Smooth muscle cell (in vitro differentiated cells): ENCODE data around the gene HMGXB3. TPM values are rescaled to one million over a fixed set of nuclear protein-coding genes. Genes with fewer than 3 reads are reported as not detected.

Source experiments
- DNase-seq: peaks from one replicate; lab custom pipeline; 2025; ENCODE audit not compliant: unreplicated experiment; lab: John Stamatoyannopoulos, UW
- H2AFZ ChIP-seq: fragments of 200-600 bp; sonication (generic); 2 replicates; pipeline ENCODE4 v1.6.0; 2016; ENCODE audit warnings: antibody characterized with exemption, low read depth, mild to moderate bottlenecking
- H3F3A ChIP-seq: fragments of 200-600 bp; sonication (generic); 2 replicates; pipeline ENCODE4 v1.6.0; 2017; ENCODE audit warnings: antibody characterized with exemption, low read depth
- H3K27ac ChIP-seq: fragments of 200-600 bp; sonication (generic); 2 replicates; pipeline ENCODE4 v1.5.1; 2016; ENCODE audit warnings: low read depth, mild to moderate bottlenecking
- H3K27me3 ChIP-seq: fragments of 200-600 bp; sonication (generic); 2 replicates; pipeline ENCODE4 v1.6.1; 2016; ENCODE audit warnings: low read depth, mild to moderate bottlenecking
- H3K36me3 ChIP-seq: fragments of 200-600 bp; sonication (generic); 2 replicates; pipeline ENCODE4 v1.5.1; 2016; ENCODE audit warnings: low read depth
- H3K4me1 ChIP-seq: fragments of 200-600 bp; sonication (generic); 2 replicates; pipeline ENCODE4 v1.5.1; 2016; ENCODE audit warnings: low read depth
- H3K4me2 ChIP-seq: fragments of 200-600 bp; sonication (generic); 2 replicates; pipeline ENCODE4 v1.6.0; 2016; ENCODE audit warnings: mild to moderate bottlenecking
- H3K4me3 ChIP-seq: fragments of 200-600 bp; sonication (generic); 2 replicates; pipeline ENCODE4 v1.5.1; 2016; ENCODE audit warnings: mild to moderate bottlenecking
- H3K79me2 ChIP-seq: fragments of 200-600 bp; sonication (generic); 2 replicates; pipeline ENCODE4 v1.6.0; 2016; ENCODE audit warnings: low read depth, mild to moderate bottlenecking
- H3K9ac ChIP-seq: fragments of 200-600 bp; sonication (generic); 2 replicates; pipeline ENCODE4 v1.6.0; 2016; ENCODE audit warnings: low read depth
- H3K9me3 ChIP-seq: fragments of 200-600 bp; sonication (generic); replicated peaks from 2 replicates; pipeline ENCODE4 v1.5.1; 2016; ENCODE audit warnings: low read depth
- H4K20me1 ChIP-seq: fragments of 200-600 bp; sonication (generic); 2 replicates; pipeline ENCODE4 v1.6.0; 2016; ENCODE audit warnings: low read depth
- WGBS: methylation state at CpG from one replicate; pipeline ENCODE4 v1.1.7; 2016; ENCODE audit warnings: low lambda C conversion rate; 5-methylcytosine and 5-hydroxymethylcytosine counted together
- polyA plus RNA-seq: library from polyadenylated mRNA; unstranded; fragments of >200 nt; fragmentation: Nextera tagmentation; extraction: Ambion mirVana; gene quantifications from 2 replicates; pipeline ENCODE4 v1.2.1, GENCODE V29; 2016
- total RNA-seq: library from RNA; depleted of rRNA; stranded (reverse); fragments of >200 nt; gene quantifications from 2 replicates; pipeline ENCODE4 v1.2.3, GENCODE V29; 2014
- TF ChIP-seq, protein P1 (sequence below): fragments of 200-600 bp; sonication (generic); IDR thresholded peaks from 2 replicates; pipeline ENCODE4 v1.5.1; 2017; ENCODE audit warnings: borderline replicate concordance, mild to moderate bottlenecking, antibody characterized with exemption; ENCODE audit not compliant: insufficient read depth, poor library complexity, severe bottlenecking

Gene HMGXB3
- total and polyA plus RNA-seq, 2 experiments from 2014 or later, result 31.4 to 41.8 TPM

- Histone ChIP-seq H3K79me2 (no peaks in the 10 kb centered on the region), H3K4me2 (peak within 1 kb of the TSS; percentile 83), H3K27me3 (no peaks in the 10 kb centered on the region), H3K9ac (peak within 1 kb of the TSS; percentile 86), H3F3A (peaks cover 7% of the 10 kb centered on the region), H2AFZ (peak within 1 kb of the TSS; percentile 88), H3K4me3 (peak within 1 kb of the TSS; percentile 89), H3K9me3 (no peaks in the 10 kb centered on the region), H3K36me3 (no peaks in the 10 kb centered on the region), H4K20me1 (peaks cover 3% of the 10 kb centered on the region), H3K27ac (peak within 1 kb of the TSS; percentile 96), H3K4me1 (peaks cover 14% of the 10 kb centered on the region)
- peak; percentile 87 for DNase-seq
- TF ChIP-seq, protein P1, sequence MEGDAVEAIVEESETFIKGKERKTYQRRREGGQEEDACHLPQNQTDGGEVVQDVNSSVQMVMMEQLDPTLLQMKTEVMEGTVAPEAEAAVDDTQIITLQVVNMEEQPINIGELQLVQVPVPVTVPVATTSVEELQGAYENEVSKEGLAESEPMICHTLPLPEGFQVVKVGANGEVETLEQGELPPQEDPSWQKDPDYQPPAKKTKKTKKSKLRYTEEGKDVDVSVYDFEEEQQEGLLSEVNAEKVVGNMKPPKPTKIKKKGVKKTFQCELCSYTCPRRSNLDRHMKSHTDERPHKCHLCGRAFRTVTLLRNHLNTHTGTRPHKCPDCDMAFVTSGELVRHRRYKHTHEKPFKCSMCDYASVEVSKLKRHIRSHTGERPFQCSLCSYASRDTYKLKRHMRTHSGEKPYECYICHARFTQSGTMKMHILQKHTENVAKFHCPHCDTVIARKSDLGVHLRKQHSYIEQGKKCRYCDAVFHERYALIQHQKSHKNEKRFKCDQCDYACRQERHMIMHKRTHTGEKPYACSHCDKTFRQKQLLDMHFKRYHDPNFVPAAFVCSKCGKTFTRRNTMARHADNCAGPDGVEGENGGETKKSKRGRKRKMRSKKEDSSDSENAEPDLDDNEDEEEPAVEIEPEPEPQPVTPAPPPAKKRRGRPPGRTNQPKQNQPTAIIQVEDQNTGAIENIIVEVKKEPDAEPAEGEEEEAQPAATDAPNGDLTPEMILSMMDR, result no peak
- 1% methylated on average over 72 of the region's 84 CpGs for WGBS
Observed at GRCh38 chr5:149960272-149961185, 40.0 kb upstream of the HMGXB3 start, which contains the start of gene SLC26A2. Gene SLC26A2, plus strand, starts transcription at chr5:149960758. Its CDS starts 16,895 bp downstream, at chr5:149977653.

DNA sequence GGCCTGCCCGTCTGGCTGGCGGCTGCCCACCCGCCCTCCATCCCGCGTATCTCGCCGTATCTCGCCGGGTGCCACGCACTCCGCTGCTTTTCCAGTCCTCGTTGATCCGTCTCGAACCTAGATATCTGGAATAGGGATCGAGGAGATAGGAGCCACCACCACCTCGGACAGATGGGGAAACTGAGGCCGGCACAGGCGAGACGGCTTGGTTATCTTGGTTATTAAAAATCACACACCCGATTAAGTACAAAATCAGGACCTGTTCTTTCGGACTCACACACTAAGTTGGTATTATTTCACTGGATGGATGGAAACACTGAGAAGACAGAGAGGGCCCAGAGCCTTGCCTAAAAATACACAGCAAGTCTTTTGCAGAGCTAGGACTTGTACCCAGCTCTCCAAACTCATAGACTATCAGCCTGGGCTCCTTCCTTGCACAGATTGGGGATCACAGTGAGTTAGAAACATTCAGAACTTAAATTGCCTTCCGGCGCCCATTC, 39.3 kb upstream of the HMGXB3 start:
- H3K27ac ChIP-seq, result no peak overlapping the region
- H4K20me1 ChIP-seq, result peaks cover 3% of the 10 kb centered on the region
- H2AFZ ChIP-seq, result peak overlapping the region; percentile 88
- no peaks in the 10 kb centered on the region for H3K9me3 ChIP-seq
- 13% methylated on average over 23 of the region's 23 CpGs for WGBS
- no peaks in the 10 kb centered on the region for H3K79me2 ChIP-seq
- no peak for DNase-seq
- H3K4me2 ChIP-seq, result peak overlapping the region; percentile 83
- H3K9ac ChIP-seq, result peak overlapping the region; percentile 54
- peak overlapping the region; percentile 89 for H3K4me3 ChIP-seq
- no peaks in the 10 kb centered on the region for H3K36me3 ChIP-seq
- peaks cover 7% of the 10 kb centered on the region for H3F3A ChIP-seq
- TF ChIP-seq, protein P1, result no peak
- H3K27me3 ChIP-seq, result no peaks in the 10 kb centered on the region
- H3K4me1 ChIP-seq, result peaks cover 14% of the 10 kb centered on the region

GRCh38 chr5:149961957-149962409, 38.6 kb upstream of the HMGXB3 start:
- no peaks in the 10 kb centered on the region for H3K9me3 ChIP-seq
- no peaks in the 10 kb centered on the region for H3K36me3 ChIP-seq
- peaks cover 3% of the 10 kb centered on the region for H4K20me1 ChIP-seq
- no peak for DNase-seq
- H3K79me2 ChIP-seq, result no peaks in the 10 kb centered on the region
- no peak overlapping the region for H3K4me2 ChIP-seq
- H3K4me1 ChIP-seq, result peaks cover 14% of the 10 kb centered on the region
- no peak overlapping the region for H2AFZ ChIP-seq
- H3K27ac ChIP-seq, result no peak overlapping the region
- 56% methylated on average over 6 of the region's 6 CpGs for WGBS
- H3K4me3 ChIP-seq, result peak overlapping the region; percentile 89
- H3K9ac ChIP-seq, result no peak overlapping the region
- H3F3A ChIP-seq, result peaks cover 7% of the 10 kb centered on the region
- no peaks in the 10 kb centered on the region for H3K27me3 ChIP-seq
- TF ChIP-seq, protein P1, result peak; percentile 52
